Measurements from ENCODE around the gene PRDM11. TPM values are rescaled to one million over a fixed set of nuclear protein-coding genes. Genes with fewer than 3 reads are reported as not detected.
A peak's percentile ranks its signal among the peaks of the same experiment; 100 is the strongest.

PRDM11 gene
- total RNA-seq, 1 experiment from 2014 or later: 10.7 TPM

- Histone ChIP-seq H3K4me2 (no peak overlapping the region), H3K4me3 (no peak overlapping the region), H3K27ac (no peak overlapping the region), H3K9me2 (ENCODE audit: insufficient read depth) (no peaks in the 10 kb centered on the region), H3F3A (ENCODE audit: insufficient read depth, low read depth) (no peaks in the 10 kb centered on the region), H3K79me2 (ENCODE audit: low read depth) (no peaks in the 10 kb centered on the region), H3K36me3 (ENCODE audit: low read depth) (no peaks in the 10 kb centered on the region), H3K27me3 (ENCODE audit: insufficient read depth, low read depth) (peaks cover 45% of the 10 kb centered on the region), H3K9me3 (ENCODE audit: insufficient read depth, low read depth) (no peaks in the 10 kb centered on the region), H3K4me1 (replicated peaks; ENCODE audit: insufficient read depth) (no peaks in the 10 kb centered on the region), H2AFZ (no peak overlapping the region), H4K20me1 (ENCODE audit: insufficient read depth) (no peaks in the 10 kb centered on the region)
- DNase-seq: no peak
- TF ChIP-seq CTCF (conservative IDR thresholded peaks at IDR 0.05) (no peak), EZH2 (IDR thresholded peaks at IDR 0.05; ENCODE audit: low read depth) (no peak)
- ChIA-PET POLR2A (ENCODE audit: unreplicated experiment) (no interaction called here), CTCF (no interaction called here)
- intact Hi-C loops (cut with micrococcal nuclease; ENCODE audit: unreplicated experiment): no loop called here
- BruUV-seq (replicated peaks): no TSS peak
These were observed 70.5 kb downstream of the PRDM11 start for GRCh38 chr11:45216901-45217300.

- Histone ChIP-seq H3K79me2 (ENCODE audit: low read depth) (no peaks in the 10 kb centered on the region), H3K36me3 (ENCODE audit: low read depth) (no peaks in the 10 kb centered on the region), H2AFZ (no peak overlapping the region), H3K9me3 (ENCODE audit: insufficient read depth, low read depth) (no peaks in the 10 kb centered on the region), H3K27ac (no peak overlapping the region), H3K4me3 (no peak overlapping the region), H4K20me1 (ENCODE audit: insufficient read depth) (no peaks in the 10 kb centered on the region), H3K9me2 (ENCODE audit: insufficient read depth) (no peaks in the 10 kb centered on the region), H3F3A (ENCODE audit: insufficient read depth, low read depth) (no peaks in the 10 kb centered on the region), H3K27me3 (ENCODE audit: insufficient read depth, low read depth) (peaks cover 49% of the 10 kb centered on the region), H3K4me2 (no peak overlapping the region), H3K4me1 (replicated peaks; ENCODE audit: insufficient read depth) (no peaks in the 10 kb centered on the region)
- intact Hi-C loops (cut with micrococcal nuclease; ENCODE audit: unreplicated experiment): no loop called here
- BruUV-seq (replicated peaks): no TSS peak
- TF ChIP-seq CTCF (conservative IDR thresholded peaks at IDR 0.05): no peak
- TF ChIP-seq EZH2 (IDR thresholded peaks at IDR 0.05; ENCODE audit: low read depth): no peak
- POLR2A ChIA-PET (ENCODE audit: unreplicated experiment): no interaction called here
- peak in 1 of 2 experiments; percentile 55 for DNase-seq
- CTCF ChIA-PET: no interaction called here
These were observed 71.6 kb downstream of the PRDM11 start for GRCh38 chr11:45217991-45218390.

GRCh38 chr11:45218705-45219104 is 72.3 kb downstream of the PRDM11 start:
- no peaks in the 10 kb centered on the region for H4K20me1 ChIP-seq (ENCODE audit: insufficient read depth)
- H3F3A ChIP-seq (ENCODE audit: insufficient read depth, low read depth): no peaks in the 10 kb centered on the region
- H3K4me2 ChIP-seq: no peak overlapping the region
- H3K27ac ChIP-seq: no peak overlapping the region
- TF ChIP-seq CTCF (conservative IDR thresholded peaks at IDR 0.05) (no peak), EZH2 (IDR thresholded peaks at IDR 0.05; ENCODE audit: low read depth) (no peak)
- DNase-seq: no peak
- POLR2A ChIA-PET (ENCODE audit: unreplicated experiment): no interaction called here
- no TSS peak for BruUV-seq (replicated peaks)
- intact Hi-C loops (cut with micrococcal nuclease; ENCODE audit: unreplicated experiment): no loop called here
- no peaks in the 10 kb centered on the region for H3K36me3 ChIP-seq (ENCODE audit: low read depth)
- peaks cover 55% of the 10 kb centered on the region for H3K27me3 ChIP-seq (ENCODE audit: insufficient read depth, low read depth)
- H3K79me2 ChIP-seq (ENCODE audit: low read depth): no peaks in the 10 kb centered on the region
- H3K9me2 ChIP-seq (ENCODE audit: insufficient read depth): no peaks in the 10 kb centered on the region
- no peaks in the 10 kb centered on the region for H3K4me1 ChIP-seq (replicated peaks; ENCODE audit: insufficient read depth)
- no peak overlapping the region for H3K4me3 ChIP-seq
- H3K9me3 ChIP-seq (ENCODE audit: insufficient read depth, low read depth): no peaks in the 10 kb centered on the region
- CTCF ChIA-PET: no interaction called here
- no peak overlapping the region for H2AFZ ChIP-seq

All from PC-9 (cell line).